Esophagus muscularis mucosa (tissue), 3 donors: ENCODE results near the gene ZNF578.

Experiments
- CTCF ChIP-seq, 3 experiments: fragments of 200-600 bp in 2 of 3; fragments of 450-650 bp in 1 of 3; sonication (generic) in 2 of 3; IDR thresholded peaks; one replicate each; pipeline ENCODE4 v1.5.1; 2017 to 2019; ENCODE audit warnings: antibody characterized with exemption in 3 of 3, mild to moderate bottlenecking in 2 of 3, moderate library complexity in 1 of 3
- POLR2AphosphoS5 ChIP-seq, 2 donors: sonication (generic); formaldehyde crosslinking; IDR thresholded peaks; one replicate each; pipeline ENCODE4 v1.6.1; 2017; ENCODE audit warnings: antibody characterized with exemption in 2 of 2

DNA sequence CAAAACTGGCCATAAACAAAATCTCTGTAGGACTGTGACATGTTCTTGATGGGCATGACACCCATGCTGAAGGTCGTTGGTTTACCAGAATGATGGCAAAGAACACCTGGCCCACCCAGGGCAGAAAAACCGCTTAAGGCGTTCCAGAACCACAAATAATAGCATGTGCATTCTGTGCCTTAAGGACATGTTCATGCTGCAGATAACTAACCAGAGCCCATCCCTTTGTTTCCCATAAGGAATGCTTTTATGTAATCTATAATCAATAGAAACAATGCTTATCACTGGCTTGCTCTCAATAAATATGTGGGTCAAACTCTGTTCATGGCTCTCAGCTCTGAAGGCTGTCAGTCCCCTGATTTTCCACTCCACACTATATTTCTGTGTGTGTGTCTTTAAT is 11.2 kb upstream of the ZNF578 start:
- TF ChIP-seq CTCF (IDR thresholded peaks at IDR 0.05) (no peak), POLR2AphosphoS5 (IDR thresholded peaks at IDR 0.05) (no peak)
